ENCODE measurements around the gene PARN. TPM values are rescaled to one million over a fixed set of nuclear protein-coding genes. Genes with fewer than 3 reads are reported as not detected.

PARN gene
- total and polyA plus RNA-seq, 2 donors (not counting 1 experiment from before 2014, with no cell fraction given), result 26.7 to 32.9 TPM

GRCh38 chr16:14539156-14539555 is 90.9 kb downstream of the PARN start:
- no peak for DNase-seq (ENCODE audit: low read depth in 2 of 2)
- Histone ChIP-seq H3K9ac (ENCODE audit: insufficient read depth, low read length) (no peak overlapping the region), H3K27ac (ENCODE audit: insufficient read depth, low read length) (no peak overlapping the region), H3K27me3 (ENCODE audit: control insufficient read depth, insufficient read depth, low read length) (no peaks in the 10 kb centered on the region), H3K9me3 (ENCODE audit: control insufficient read depth, insufficient read depth, low read depth, low read length) (no peaks in the 10 kb centered on the region), H3K4me2 (ENCODE audit: extremely low read depth, insufficient read depth, low read length) (no peak overlapping the region), H3K79me2 (ENCODE audit: control insufficient read depth, insufficient read depth, low read length) (no peaks in the 10 kb centered on the region), H4K20me1 (ENCODE audit: control insufficient read depth, extremely low read depth, insufficient read depth, low read length) (no peaks in the 10 kb centered on the region), H3K4me1 (ENCODE audit: control insufficient read depth, extremely low read depth, insufficient read depth, low read length) (no peaks in the 10 kb centered on the region), H3K4me3 (replicated peaks in 1 of 4; ENCODE audit: control extremely low read depth in 1 of 4, insufficient read depth in 1 of 4, low read depth in 3 of 4, low read length in 4 of 4) (no peak overlapping the region), H3K36me3 (ENCODE audit: control insufficient read depth, insufficient read depth, low read length) (no peaks in the 10 kb centered on the region), H2AFZ (ENCODE audit: low read length) (no peak overlapping the region)
- TF ChIP-seq CTCF (conservative IDR thresholded peaks at IDR 0.05 in 1 of 2, IDR thresholded peaks at IDR 0.05 in 1 of 2; ENCODE audit: low read depth in 1 of 2, low read length in 2 of 2) (no peak), EZH2 (IDR thresholded peaks at IDR 0.05; ENCODE audit: low read length, missing control alignments) (no peak)

GRCh38 chr16:14538604-14539003 is 91.5 kb downstream of the PARN start:
- no peak overlapping the region for H3K9ac ChIP-seq (ENCODE audit: insufficient read depth, low read length)
- H3K27ac ChIP-seq (ENCODE audit: insufficient read depth, low read length), result no peak overlapping the region
- no peak overlapping the region for H3K4me3 ChIP-seq (replicated peaks in 1 of 4; ENCODE audit: control extremely low read depth in 1 of 4, insufficient read depth in 1 of 4, low read depth in 3 of 4, low read length in 4 of 4)
- TF ChIP-seq EZH2 (IDR thresholded peaks at IDR 0.05; ENCODE audit: low read length, missing control alignments) (no peak), CTCF (conservative IDR thresholded peaks at IDR 0.05 in 1 of 2, IDR thresholded peaks at IDR 0.05 in 1 of 2; ENCODE audit: low read depth in 1 of 2, low read length in 2 of 2) (no peak)
- no peaks in the 10 kb centered on the region for H4K20me1 ChIP-seq (ENCODE audit: control insufficient read depth, extremely low read depth, insufficient read depth, low read length)
- H3K4me1 ChIP-seq (ENCODE audit: control insufficient read depth, extremely low read depth, insufficient read depth, low read length), result no peaks in the 10 kb centered on the region
- H3K79me2 ChIP-seq (ENCODE audit: control insufficient read depth, insufficient read depth, low read length), result no peaks in the 10 kb centered on the region
- H3K9me3 ChIP-seq (ENCODE audit: control insufficient read depth, insufficient read depth, low read depth, low read length), result no peaks in the 10 kb centered on the region
- H3K4me2 ChIP-seq (ENCODE audit: extremely low read depth, insufficient read depth, low read length), result no peak overlapping the region
- no peaks in the 10 kb centered on the region for H3K27me3 ChIP-seq (ENCODE audit: control insufficient read depth, insufficient read depth, low read length)
- no peak overlapping the region for H2AFZ ChIP-seq (ENCODE audit: low read length)
- no peaks in the 10 kb centered on the region for H3K36me3 ChIP-seq (ENCODE audit: control insufficient read depth, insufficient read depth, low read length)
- DNase-seq (ENCODE audit: low read depth in 2 of 2), result no peak

GRCh38 chr16:14531613-14532012 is 98.4 kb downstream of the PARN start:
- no peak overlapping the region for H3K4me3 ChIP-seq (replicated peaks in 1 of 4; ENCODE audit: control extremely low read depth in 1 of 4, insufficient read depth in 1 of 4, low read depth in 3 of 4, low read length in 4 of 4)
- H3K9ac ChIP-seq (ENCODE audit: insufficient read depth, low read length), result no peak overlapping the region
- no peak overlapping the region for H3K27ac ChIP-seq (ENCODE audit: insufficient read depth, low read length)
- H4K20me1 ChIP-seq (ENCODE audit: control insufficient read depth, extremely low read depth, insufficient read depth, low read length), result no peaks in the 10 kb centered on the region
- no peaks in the 10 kb centered on the region for H3K79me2 ChIP-seq (ENCODE audit: control insufficient read depth, insufficient read depth, low read length)
- no peak overlapping the region for H2AFZ ChIP-seq (ENCODE audit: low read length)
- TF ChIP-seq CTCF (conservative IDR thresholded peaks at IDR 0.05 in 1 of 2, IDR thresholded peaks at IDR 0.05 in 1 of 2; ENCODE audit: low read depth in 1 of 2, low read length in 2 of 2), result no peak
- TF ChIP-seq EZH2 (IDR thresholded peaks at IDR 0.05; ENCODE audit: low read length, missing control alignments), result no peak
- no peaks in the 10 kb centered on the region for H3K27me3 ChIP-seq (ENCODE audit: control insufficient read depth, insufficient read depth, low read length)
- DNase-seq (ENCODE audit: low read depth in 2 of 2), result no peak
- H3K4me2 ChIP-seq (ENCODE audit: extremely low read depth, insufficient read depth, low read length), result no peak overlapping the region
- H3K36me3 ChIP-seq (ENCODE audit: control insufficient read depth, insufficient read depth, low read length), result no peaks in the 10 kb centered on the region
- peaks cover 6% of the 10 kb centered on the region for H3K4me1 ChIP-seq (ENCODE audit: control insufficient read depth, extremely low read depth, insufficient read depth, low read length)
- H3K9me3 ChIP-seq (ENCODE audit: control insufficient read depth, insufficient read depth, low read depth, low read length), result no peaks in the 10 kb centered on the region
